ENCODE data around the gene GPR35. TPM values are rescaled to one million over a fixed set of nuclear protein-coding genes. Genes with fewer than 3 reads are reported as not detected.
A peak's percentile ranks its signal among the peaks of the same experiment; 100 is the strongest.

GPR35 gene
- total and polyA plus RNA-seq, 10 of the 15 experiments (the other 5 are each of a cell fraction or from before 2014, with no cell fraction given), result 0.14 to 1.6 (median 0.75) TPM; not detected in 3

DNA sequence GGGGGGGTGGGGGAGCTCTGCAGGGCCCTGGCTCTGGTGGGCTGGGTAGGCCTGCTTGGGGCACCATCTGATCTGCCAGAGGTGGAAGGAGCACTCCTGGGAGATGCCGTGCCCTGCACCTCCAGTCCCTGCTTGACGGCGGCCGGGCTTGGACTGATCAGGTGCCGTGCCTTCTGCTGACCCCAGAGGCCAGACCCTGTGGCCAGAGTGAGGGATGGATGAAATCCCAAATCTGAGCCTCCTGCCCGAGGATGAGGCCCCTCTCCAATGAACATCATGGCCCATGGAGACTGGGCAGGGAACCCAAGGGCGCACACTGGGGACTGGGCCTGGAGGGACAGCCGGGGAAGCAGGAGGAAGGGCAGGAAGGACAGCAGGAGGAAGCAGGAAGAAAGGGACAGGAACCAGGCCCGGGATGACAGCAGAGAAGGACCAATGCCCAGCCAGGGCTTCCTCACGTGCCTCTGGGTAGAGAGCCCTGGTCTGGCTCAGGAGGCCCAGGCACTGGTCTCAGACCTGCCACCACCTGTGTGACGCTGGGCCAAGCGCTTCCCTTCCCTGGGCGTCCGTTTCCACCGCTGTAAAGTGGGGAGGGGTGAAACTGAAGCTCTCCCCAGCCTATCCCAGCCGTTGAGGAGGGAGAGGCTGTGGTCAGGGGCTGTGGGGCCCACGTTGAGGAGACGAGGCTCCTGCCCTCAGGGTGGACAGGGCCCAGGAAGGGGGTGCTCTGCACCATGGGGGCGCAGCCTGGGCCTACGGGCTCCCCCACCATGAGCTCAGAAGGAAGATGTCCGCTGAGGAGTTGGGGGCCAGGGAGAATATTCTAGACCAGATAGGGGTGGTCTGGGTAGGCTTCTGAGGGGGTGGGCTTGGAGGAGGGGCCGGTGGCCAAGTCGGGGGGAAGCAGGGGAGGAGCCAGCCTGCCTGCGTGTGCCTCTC is 1.0 kb upstream of the GPR35 start:
- in situ Hi-C loops (cut with MboI), result no loop called here
- peaks cover 48% of the 10 kb centered on the region for H3K4me1 ChIP-seq (ENCODE audit: control insufficient read depth, insufficient read depth, low read length)
- SMC1A ChIA-PET (ENCODE audit: uncharacterized antibody, unreplicated experiment), result no interaction called here

More for the DNA sequence above, 1.0 kb upstream of the GPR35 start:
- H3K4me3 ChIP-seq, result no peak overlapping the region
- ChIA-PET POLR2A (interaction anchor here (1.1 to 1.6 kb wide), 2 partner anchors 38 to 40 kb away, joined by 3 to 6 read pairs; partner anchors contain the start of gene CAPN10), RAD21 (ENCODE audit: unreplicated experiment) (no interaction called here), CTCF (interaction anchor here (1.5 kb wide), 1 partner anchor 110 kb away, joined by 3 read pairs; no protein-coding TSS in a partner anchor)
- FAIRE-seq, result no peak
- H3K36me3 ChIP-seq (ENCODE audit: control insufficient read depth in 2 of 2, insufficient read depth in 2 of 2, low read length in 1 of 2), result no peaks in the 10 kb centered on the region
- H3K4me2 ChIP-seq (ENCODE audit: control insufficient read depth, insufficient read depth), result peak overlapping the region; percentile 74; the same call in 1 of the 2 replicates
- H3K79me2 ChIP-seq (ENCODE audit: control insufficient read depth, insufficient read depth, low read length), result no peaks in the 10 kb centered on the region
- H2AFZ ChIP-seq (ENCODE audit: control insufficient read depth, low read depth, low read length), result no peak overlapping the region
- H4K20me1 ChIP-seq (ENCODE audit: control insufficient read depth, insufficient read depth), result no peaks in the 10 kb centered on the region
- TF ChIP-seq SRF (IDR thresholded peaks at IDR 0.05; ENCODE audit: low read depth in 2 of 2, low read length in 2 of 2) (no peak), MYB (IDR thresholded peaks at IDR 0.05; ENCODE audit: borderline replicate concordance, low read depth, low read length) (no peak), ZNF217 (IDR thresholded peaks at IDR 0.05) (no peak), CHD4 (IDR thresholded peaks at IDR 0.05) (no peak), ZSCAN29 (IDR thresholded peaks at IDR 0.05) (no peak), MYC (IDR thresholded peaks at IDR 0.05; ENCODE audit: insufficient read depth, insufficient read length, insufficient replicate concordance, low read length, severe bottlenecking) (no peak), ZNF622 (IDR thresholded peaks at IDR 0.05) (no peak), TCF12 (IDR thresholded peaks at IDR 0.05; ENCODE audit: low read depth, low read length) (no peak), SIN3A (IDR thresholded peaks at IDR 0.05; ENCODE audit: low read depth, low read length) (no peak), EZH2 (IDR thresholded peaks at IDR 0.05; ENCODE audit: borderline replicate concordance, control insufficient read depth, low read depth, low read length) (no peak), HDAC6 (IDR thresholded peaks at IDR 0.05; ENCODE audit: unreplicated experiment) (no peak), YBX1 (IDR thresholded peaks at IDR 0.05) (no peak)
- intact Hi-C loops (cut with micrococcal nuclease; ENCODE audit: unreplicated experiment), result no loop called here
- ATAC-seq, result no peak
- H3K27me3 ChIP-seq (replicated peaks in 1 of 2; ENCODE audit: control insufficient read depth in 2 of 2, insufficient read depth in 2 of 2, low read length in 1 of 2), result no peaks in the 10 kb centered on the region
- BruUV-seq (replicated peaks), result no TSS peak
- H3K9me3 ChIP-seq (replicated peaks; ENCODE audit: control insufficient read depth, insufficient read depth, low read length), result no peaks in the 10 kb centered on the region; the same call in 2 of the 3 replicates
- H3K27ac ChIP-seq (ENCODE audit: control insufficient read depth, insufficient read depth), result peak overlapping the region; percentile 3; the same call in 1 of the 2 replicates
- H3K9ac ChIP-seq (ENCODE audit: control insufficient read depth, insufficient read depth, low read length), result no peak overlapping the region
- WGBS (ENCODE audit: insufficient coverage, insufficient replicate concordance, low lambda C conversion rate, missing lambda C conversion rate), result 78% methylated on average over 23 of the region's 24 CpGs
- DNase-seq (ENCODE audit: low read depth, low spot score), result no peak

All from GM12878 (cell line).